GM12864 (cell line): ENCODE measurements around the gene CCNE1.

Source experiments
- DNase-seq: peaks from one replicate; pipeline ENCODE4 v3.0.0-alpha.2; 2011; ENCODE audit warnings: low read depth
- H3K4me3 ChIP-seq: 2 replicates; pipeline ENCODE4 v1.5.1; 2011; ENCODE audit warnings: mild to moderate bottlenecking, low read depth, low read length, control low read depth
- TF ChIP-seq, protein P1 (sequence below): IDR thresholded peaks from 2 replicates; pipeline ENCODE4 v1.5.1; 2011; ENCODE audit warnings: low read depth, mild to moderate bottlenecking, moderate library complexity, low read length, control low read depth, inconsistent platforms; ENCODE audit errors: missing control alignments

CCNE1 gene

DNA sequence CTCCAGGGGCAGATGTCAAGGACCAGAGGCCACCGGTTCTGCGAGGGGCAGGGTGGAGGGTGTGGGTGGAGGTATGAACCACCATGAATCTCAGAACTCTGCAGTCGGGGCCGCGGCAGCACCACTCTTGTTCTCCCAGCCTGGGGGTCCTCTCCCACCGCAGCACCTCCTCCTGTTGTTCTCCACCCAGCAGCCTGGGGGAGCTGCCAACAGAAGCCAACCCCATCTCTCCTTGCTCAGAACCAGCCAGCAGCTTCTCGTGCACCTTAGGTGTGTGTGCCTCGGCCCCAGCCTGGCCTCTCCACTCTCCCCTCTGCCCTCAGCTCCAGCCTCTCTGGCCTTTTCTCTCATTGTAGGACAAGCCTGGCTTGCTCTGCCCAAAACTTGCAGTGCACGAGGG is 31.9 kb upstream of the CCNE1 start:
- H3K4me3 ChIP-seq: no peak overlapping the region
- no peak for DNase-seq
- TF ChIP-seq, protein P1, sequence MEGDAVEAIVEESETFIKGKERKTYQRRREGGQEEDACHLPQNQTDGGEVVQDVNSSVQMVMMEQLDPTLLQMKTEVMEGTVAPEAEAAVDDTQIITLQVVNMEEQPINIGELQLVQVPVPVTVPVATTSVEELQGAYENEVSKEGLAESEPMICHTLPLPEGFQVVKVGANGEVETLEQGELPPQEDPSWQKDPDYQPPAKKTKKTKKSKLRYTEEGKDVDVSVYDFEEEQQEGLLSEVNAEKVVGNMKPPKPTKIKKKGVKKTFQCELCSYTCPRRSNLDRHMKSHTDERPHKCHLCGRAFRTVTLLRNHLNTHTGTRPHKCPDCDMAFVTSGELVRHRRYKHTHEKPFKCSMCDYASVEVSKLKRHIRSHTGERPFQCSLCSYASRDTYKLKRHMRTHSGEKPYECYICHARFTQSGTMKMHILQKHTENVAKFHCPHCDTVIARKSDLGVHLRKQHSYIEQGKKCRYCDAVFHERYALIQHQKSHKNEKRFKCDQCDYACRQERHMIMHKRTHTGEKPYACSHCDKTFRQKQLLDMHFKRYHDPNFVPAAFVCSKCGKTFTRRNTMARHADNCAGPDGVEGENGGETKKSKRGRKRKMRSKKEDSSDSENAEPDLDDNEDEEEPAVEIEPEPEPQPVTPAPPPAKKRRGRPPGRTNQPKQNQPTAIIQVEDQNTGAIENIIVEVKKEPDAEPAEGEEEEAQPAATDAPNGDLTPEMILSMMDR: peak; percentile 23

DNA sequence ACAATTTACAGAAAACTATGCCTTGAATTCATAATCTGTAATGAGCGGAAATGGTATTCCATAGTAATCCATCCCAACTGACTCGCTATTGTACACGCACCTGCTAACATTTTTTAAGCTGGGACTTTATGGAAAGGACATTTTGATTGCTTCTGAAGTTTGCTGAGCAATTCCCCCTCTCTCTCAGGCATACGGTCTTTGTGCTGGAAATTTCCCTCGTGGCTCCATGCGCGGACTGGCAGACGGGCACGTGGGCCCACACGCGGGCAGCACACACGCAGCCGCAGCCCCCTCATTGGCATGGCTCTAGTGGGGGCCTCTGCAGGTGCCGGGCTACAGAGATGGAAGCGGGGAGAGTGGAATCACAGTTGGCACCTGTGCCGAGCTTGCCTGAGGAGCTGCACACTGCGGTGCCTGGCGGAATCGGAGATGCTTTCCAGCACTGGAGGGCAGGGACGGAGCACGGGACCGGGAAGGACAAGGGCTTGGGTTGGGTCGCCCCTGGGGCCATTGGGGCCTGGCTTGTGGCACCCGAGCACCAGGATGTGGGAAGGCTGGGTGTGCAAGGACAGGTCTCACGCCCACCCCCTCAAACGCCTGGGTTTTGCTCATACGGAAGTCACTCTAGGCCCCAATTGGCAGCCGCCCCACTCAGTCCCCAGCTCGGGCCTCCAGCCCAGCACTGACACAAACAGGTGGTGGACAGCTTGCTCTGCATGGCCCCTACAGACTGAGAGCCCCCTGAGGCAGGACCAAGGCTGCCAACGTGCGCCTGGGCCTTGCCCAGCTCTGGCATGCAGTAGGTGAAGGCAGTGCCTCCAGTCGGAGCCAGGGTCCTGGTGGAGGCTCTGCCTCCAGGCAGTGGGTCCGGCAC is 30.2 kb upstream of the CCNE1 start:
- no peak for DNase-seq
- no peak overlapping the region for H3K4me3 ChIP-seq
- TF ChIP-seq, protein P1: no peak

DNA sequence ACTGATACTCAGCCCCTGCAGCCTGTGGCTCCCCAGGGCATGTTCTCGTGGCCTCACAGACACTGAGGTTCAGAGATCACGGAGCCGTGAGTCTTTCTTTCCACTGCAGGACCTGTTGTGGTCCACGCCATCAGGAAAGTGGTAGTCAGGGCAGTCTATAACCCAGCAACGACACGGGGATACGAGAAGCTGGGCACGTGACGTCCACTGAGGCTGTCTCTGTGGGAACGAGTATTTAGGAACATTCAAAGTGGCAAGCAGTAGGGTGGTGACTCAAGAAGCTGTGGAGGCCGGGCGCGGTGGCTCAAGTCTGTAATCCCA is 29.6 kb upstream of the CCNE1 start:
- no peak for DNase-seq
- TF ChIP-seq, protein P1: no peak
- no peak overlapping the region for H3K4me3 ChIP-seq

DNA sequence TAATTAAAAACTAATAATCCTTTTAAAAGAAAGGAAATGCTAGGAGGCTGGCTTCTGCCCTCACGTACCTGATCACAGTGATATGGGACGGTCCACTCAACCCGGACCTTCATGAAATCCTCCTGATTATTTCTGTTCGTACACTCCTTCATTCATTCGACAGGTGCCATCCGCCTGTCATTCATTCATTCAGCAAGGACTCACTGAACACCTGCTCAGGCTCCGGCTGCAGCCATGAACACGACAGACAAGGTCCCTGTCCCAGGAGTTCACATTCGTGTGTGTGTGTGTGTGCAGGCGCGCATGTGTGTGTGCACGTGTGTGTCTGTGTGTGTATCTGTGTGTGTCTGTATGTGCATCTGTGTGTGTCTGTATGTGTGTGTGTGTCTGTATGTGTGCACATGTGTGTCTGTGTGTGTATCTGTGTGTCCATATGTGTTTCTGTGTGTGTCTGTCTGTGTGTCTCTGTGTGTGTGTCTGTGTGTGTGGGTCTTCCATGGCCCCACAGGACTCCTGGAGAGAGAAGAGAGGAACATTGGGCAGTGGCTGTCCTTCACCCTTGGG is 28.1 kb upstream of the CCNE1 start:
- no peak for DNase-seq
- H3K4me3 ChIP-seq: no peak overlapping the region
- TF ChIP-seq, protein P1: no peak

DNA sequence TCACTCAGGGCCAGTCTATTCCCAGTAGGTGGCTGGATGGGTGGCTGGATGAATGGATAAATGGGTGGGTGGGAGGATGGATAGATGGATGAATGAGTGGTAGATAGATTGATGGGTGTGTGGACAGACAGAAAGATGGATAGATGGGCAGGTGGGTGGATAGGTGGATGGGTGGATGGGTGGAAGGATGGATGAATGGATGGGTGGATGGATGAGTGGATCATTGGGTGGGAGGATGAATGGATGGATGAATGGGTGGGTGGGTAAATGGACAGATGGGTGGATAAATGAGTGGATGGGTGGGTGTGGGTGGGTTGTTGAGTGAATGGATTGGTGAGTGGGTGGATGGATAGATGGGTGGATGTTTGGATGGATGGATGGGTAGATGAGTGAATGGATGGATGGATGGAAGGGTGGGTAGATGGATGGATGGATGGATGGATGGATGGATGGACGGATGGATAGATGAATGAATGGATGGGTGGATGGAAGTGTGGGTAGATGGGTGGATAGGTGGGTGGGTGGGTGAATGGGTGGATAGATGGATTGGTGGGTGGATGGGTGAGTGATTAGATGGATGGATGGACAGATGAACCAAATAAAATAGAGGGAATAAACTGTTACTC is 27.1 kb upstream of the CCNE1 start:
- H3K4me3 ChIP-seq: no peak overlapping the region
- DNase-seq: no peak
- TF ChIP-seq, protein P1: no peak

DNA sequence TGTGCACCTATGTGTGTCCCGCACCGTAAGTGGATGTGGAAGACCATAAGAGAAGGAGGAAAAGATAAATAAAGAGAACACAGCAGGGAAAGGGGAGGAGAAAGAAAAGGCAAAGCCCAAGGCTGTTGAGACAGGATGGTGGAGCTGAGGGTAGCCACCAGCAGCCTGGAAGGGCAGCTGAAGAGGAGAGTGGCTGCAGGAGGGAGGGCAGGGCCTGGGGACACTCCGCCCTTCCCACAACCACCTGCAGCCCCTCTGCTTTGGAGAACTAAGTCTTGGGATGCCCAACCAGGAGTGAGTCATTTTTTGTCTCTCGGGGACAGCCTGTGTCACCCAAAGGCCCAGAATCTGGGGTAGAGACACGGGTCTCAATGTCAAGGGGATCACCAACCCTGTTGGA is 26.4 kb upstream of the CCNE1 start:
- TF ChIP-seq, protein P1: no peak
- H3K4me3 ChIP-seq: no peak overlapping the region
- DNase-seq: no peak
